GM18511 (cell line): Measurements from ENCODE around the gene S1PR4.
"Not testable (repeated sequence)": the region's sequence is repeated elsewhere in the genome, so short reads cannot be mapped to it uniquely, and the experiment has no call there.

Experiments used
- ATAC-seq: cut with Tn5 transposase; IDR thresholded peaks from one replicate; pipeline ENCODE4 v1.9.1; 2021; ENCODE audit warnings: mild to moderate bottlenecking, moderate library complexity; ENCODE audit not compliant: unreplicated experiment

Gene S1PR4

GRCh38 chr19:3176715-3177501 is 1.7 kb upstream of the S1PR4 start:
- ATAC-seq: no peak

GRCh38 chr19:3178973-3179738 is 587 bp downstream of the S1PR4 start:
- ATAC-seq: peak; percentile 20

- ATAC-seq: peak; percentile 35
Measured at GRCh38 chr19:3179739-3180293, 1.2 kb downstream of the S1PR4 start.

GRCh38 chr19:3183721-3184641 is 5.4 kb downstream of the S1PR4 start:
- ATAC-seq: no peak

GRCh38 chr19:3184847-3185460 is 6.4 kb downstream of the S1PR4 start:
- ATAC-seq: peak; percentile 24

- peak; percentile 85 for ATAC-seq
Measured at GRCh38 chr19:3185461-3186159, 7.0 kb downstream of the S1PR4 start, which contains the start of gene NCLN. NCLN (plus strand) TSS chr19:3185930; CDS start chr19:3186031, 101 bp downstream.

GRCh38 chr19:3186160-3186688 is 7.7 kb downstream of the S1PR4 start:
- no peak for ATAC-seq

GRCh38 chr19:3186891-3187661 is 8.5 kb downstream of the S1PR4 start:
- ATAC-seq: no peak

GRCh38 chr19:3187662-3188511 is 9.3 kb downstream of the S1PR4 start:
- no peak for ATAC-seq

- ATAC-seq: no peak
Measured at GRCh38 chr19:3188627-3189596, 10.3 kb downstream of the S1PR4 start.

- ATAC-seq: no peak
Measured at GRCh38 chr19:3189702-3190469, 11.3 kb downstream of the S1PR4 start.

- no peak for ATAC-seq
Measured at GRCh38 chr19:3190470-3190770, 11.9 kb downstream of the S1PR4 start.

- ATAC-seq: no peak
Measured at GRCh38 chr19:3190921-3191805, 12.6 kb downstream of the S1PR4 start.

- not testable (repeated sequence) for ATAC-seq
Measured at GRCh38 chr19:3191806-3192104, 13.2 kb downstream of the S1PR4 start.

GRCh38 chr19:3192228-3192635 is 13.7 kb downstream of the S1PR4 start:
- no peak for ATAC-seq
